Measurements from ENCODE around the gene UROC1.

UROC1 gene

GRCh38 chr3:126494204-126494969 is 23.2 kb downstream of the UROC1 start:
- no peak for DNase-seq

DNA sequence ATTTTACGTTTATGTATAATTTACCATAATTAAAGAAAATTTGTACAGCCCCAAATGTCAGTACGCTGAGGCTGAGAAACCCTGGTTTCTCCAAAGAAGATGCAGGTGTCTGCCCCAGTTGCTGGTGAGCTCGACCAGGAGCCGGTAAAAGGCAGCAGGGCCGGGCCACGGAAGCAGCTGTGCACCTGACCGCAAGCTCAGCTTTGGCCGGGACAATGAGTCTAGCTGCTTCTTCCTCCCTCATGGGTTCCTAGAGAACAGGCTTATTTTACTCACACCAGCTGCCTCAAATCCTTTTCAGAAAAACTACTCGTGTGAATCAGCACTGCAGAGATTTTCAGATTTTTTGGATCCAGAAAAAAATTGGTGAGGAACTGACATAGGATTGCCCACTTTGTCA is 23.8 kb downstream of the UROC1 start:
- DNase-seq, result no peak

DNA sequence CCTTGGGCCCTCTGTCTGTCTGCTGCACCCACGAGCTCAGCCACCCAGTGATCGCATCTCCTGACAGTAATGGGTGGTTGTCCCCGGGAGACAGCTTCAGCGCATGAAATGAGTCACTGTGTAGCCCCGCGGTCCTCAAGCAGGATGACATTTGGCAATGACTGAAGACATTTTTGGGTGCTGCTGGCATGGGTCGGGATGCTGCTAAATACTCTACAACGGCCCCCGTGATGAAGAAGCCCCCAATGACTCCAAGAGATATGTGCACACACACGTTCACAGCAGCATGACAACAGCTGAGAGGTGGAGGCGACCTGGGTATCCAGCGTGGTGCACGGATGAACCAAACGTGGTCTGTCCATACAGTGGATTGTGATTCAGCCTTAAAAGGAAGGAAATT is 24.5 kb downstream of the UROC1 start:
- no peak for DNase-seq

- no peak for DNase-seq
Measured at GRCh38 chr3:126491221-126492013, 26.2 kb downstream of the UROC1 start.

- DNase-seq, result no peak
Measured at GRCh38 chr3:126490619-126491018, 27.0 kb downstream of the UROC1 start.

GRCh38 chr3:126488886-126489569 is 28.5 kb downstream of the UROC1 start:
- no peak for DNase-seq

DNA sequence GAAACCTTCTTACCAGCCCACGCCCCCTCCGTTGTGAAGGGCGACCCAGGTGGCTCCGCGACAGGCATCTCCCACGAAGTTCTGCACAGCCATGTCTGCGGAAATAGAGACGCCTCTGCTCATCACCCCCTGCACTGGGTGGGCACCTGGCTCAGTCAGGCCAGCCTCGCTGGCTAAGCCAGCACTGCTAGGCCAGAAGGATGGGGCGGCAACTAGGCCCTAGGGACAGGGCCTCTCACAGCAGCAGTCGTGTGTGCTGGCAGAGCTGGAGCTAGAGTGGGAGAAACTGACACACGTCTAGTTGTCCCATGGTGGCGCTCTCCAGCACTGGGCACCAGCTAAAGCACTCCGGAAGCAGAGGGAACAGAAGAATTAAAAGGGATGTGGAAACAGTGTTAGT is 29.4 kb downstream of the UROC1 start:
- DNase-seq, result no peak

- no peak for DNase-seq
Measured at GRCh38 chr3:126487151-126487771, 30.3 kb downstream of the UROC1 start.

DNA sequence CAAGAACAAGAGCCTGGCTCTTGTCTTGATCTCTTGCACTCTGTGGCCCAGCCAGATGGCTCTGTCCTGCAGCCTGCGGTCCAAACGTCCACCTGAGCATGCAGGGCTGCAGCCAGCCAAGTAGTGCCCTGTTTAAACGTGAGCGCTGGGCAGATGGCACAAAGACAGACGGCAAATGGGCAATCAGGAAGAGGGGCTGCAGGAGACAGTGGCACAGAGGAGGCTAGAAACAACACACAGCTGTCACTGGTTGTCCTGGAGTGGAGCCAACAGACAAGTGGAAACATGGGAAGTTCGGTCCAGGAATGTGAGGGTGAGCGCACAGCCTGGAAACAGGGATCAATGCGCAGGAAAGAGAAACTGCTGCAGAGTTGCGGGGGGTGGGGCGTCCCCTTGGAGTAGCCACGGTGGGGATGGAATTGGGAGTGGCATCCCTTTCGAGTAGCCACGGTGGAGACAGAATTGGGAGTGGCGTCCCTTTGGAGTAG is 31.2 kb downstream of the UROC1 start:
- DNase-seq, result no peak

- no peak for DNase-seq
Measured at GRCh38 chr3:126485956-126486355, 31.6 kb downstream of the UROC1 start.

GRCh38 chr3:126485176-126485897 is 32.2 kb downstream of the UROC1 start:
- DNase-seq, result no peak

DNA sequence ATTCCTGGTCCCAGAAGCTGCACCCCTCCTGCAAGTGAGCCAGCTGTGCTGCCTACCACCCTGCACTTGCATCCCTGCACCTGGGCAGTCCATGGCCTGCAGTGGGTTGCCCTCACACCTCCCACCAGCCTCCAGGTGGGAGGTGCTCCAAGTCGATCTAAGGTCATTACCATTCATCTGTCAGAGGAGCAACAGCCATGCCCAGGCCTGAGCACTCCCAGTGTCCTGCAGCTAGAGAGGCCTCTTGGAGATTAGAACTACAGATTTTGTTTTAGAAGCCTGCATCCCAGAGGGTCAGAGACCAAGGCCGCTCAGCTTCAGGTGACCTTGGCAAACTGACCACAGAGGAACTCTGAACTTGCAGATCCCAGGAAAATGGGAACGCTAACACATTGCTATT is 32.9 kb downstream of the UROC1 start:
- DNase-seq, result no peak

DNA sequence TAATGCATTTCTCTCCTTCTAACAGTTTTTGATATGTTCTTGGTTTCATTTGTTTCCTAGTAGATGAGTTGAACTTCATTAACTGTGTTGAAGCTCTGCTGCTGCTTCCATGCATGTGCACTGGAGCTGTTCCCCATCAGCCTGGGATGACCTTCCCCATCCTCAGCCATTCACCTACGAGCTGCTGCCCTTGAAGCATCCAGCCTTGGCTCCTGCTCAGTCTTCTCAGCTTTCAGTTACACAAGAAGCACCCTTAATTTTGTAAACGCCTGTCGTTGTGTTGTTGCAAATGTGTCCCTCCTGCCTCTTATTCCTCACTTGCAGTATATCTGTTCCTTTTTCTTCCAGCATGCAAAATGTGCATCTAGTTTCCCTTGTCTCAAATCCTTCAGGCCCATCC is 33.4 kb downstream of the UROC1 start:
- DNase-seq, result no peak

GRCh38 chr3:126483321-126483761 is 34.2 kb downstream of the UROC1 start:
- no peak for DNase-seq

GRCh38 chr3:126482503-126483255 is 34.9 kb downstream of the UROC1 start:
- no peak for DNase-seq

DNA sequence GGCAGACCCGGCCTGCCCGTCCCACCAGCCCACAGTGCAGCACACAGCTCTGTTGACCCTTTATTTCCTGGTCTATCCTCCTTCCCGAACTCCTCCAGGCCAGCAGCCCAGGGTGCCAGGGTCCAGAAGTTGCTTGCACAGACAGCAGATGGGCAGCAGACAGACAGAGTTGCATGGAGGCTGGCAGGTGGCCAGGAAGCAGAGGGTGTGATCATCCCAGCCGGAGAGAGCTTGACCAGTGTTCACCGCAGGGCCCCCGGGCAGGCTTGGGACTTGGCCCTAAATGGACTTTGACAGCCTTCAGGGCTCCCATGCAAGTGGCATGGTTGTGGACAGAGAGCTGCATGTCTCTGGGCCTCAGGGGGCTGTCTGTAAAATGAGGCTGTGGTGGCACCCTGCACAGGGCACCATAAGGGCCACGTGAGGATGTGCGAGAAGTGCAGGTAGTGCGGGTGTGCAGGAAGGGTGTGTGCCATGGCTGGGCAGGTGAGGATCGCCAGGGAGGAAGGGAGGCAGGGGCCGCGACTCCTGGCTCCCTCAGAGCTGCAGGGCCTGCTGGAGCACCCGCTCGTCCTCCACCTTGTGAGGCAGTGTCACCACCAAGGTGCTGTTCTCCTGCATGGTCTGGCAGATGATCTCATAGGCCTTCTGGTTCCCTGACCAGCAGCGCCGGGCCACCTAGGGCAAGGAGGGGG is 35.6 kb downstream of the UROC1 start:
- no peak for DNase-seq

DNA sequence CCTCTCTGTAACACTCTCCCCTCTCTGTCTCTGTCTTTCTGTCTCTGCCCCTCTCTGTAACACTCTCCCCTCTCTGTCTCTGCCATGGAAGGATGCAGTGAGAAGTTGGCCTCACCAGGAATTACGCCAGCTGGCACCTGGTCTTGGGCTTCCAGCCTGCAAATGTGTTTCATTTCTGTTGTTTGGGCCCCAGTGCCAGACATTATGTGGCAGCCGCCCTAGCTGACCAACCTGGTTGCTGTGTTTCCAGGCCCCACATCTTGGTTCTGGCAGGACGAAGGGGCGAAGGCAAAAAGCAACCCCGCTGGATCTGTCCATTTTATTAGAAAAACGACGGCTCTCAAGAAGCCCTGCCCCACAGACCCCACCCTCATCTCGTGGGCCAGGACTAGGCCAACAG is 36.7 kb downstream of the UROC1 start:
- no peak for DNase-seq

GRCh38 chr3:126480206-126480605 is 37.4 kb downstream of the UROC1 start:
- DNase-seq, result no peak

DNA sequence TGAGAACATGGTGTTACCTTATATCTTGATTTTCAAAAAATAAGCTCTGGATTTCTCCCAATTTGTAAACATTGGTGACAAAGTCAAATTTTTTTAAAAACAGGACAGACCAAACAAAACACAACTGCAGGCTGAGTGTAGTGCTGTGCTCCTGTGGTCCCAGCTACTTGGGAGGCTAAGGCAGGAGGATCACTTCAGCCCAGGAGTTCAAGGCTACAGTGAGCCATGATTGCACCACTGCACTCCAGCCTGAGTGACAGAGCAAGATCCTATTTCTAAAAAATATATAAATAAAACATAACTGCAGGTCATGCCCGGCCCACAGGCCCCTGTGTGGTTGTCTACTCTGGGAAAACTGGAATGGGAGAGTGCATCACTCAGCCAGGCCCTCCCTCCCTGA is 37.9 kb downstream of the UROC1 start:
- DNase-seq, result no peak

- DNase-seq, result no peak
Measured at GRCh38 chr3:126478581-126479310, 38.8 kb downstream of the UROC1 start.

Data from NCI-H2227 treated with DMSO at 0.1 percent for 48 hours (cell line).